Loucy (cell line): ENCODE data around the gene LY86.

Source experiments
- H2AFZ ChIP-seq: fragments of 200-600 bp; sonication (generic); 2 replicates; pipeline ENCODE4 v1.6.0; 2016; ENCODE audit warnings: antibody characterized with exemption, mild to moderate bottlenecking, low read length, moderate library complexity
- H3F3A ChIP-seq: fragments of 200-600 bp; 2 replicates; pipeline ENCODE4 v1.6.0; 2016; ENCODE audit warnings: antibody characterized with exemption, low read depth, mild to moderate bottlenecking
- H3K27me3 ChIP-seq: fragments of 200-600 bp; sonication (generic); 2 replicates; pipeline ENCODE4 v1.6.1; 2014; ENCODE audit warnings: low read length, mild to moderate bottlenecking; ENCODE audit not compliant: insufficient read depth, poor library complexity, severe bottlenecking
- H3K36me3 ChIP-seq: fragments of 200-600 bp; sonication (generic); 2 replicates; pipeline ENCODE4 v1.6.1; 2016; ENCODE audit warnings: low read length; ENCODE audit not compliant: insufficient read depth
- H3K4me1 ChIP-seq: fragments of 200-600 bp; sonication (generic); 2 replicates; pipeline ENCODE4 v1.5.1; 2014; ENCODE audit warnings: low read length, mild to moderate bottlenecking; ENCODE audit not compliant: insufficient read depth, poor library complexity, severe bottlenecking
- H3K4me2 ChIP-seq: fragments of 200-600 bp; sonication (generic); 2 replicates; pipeline ENCODE4 v1.6.0; 2014; ENCODE audit warnings: antibody characterized with exemption, low read length, low read depth, mild to moderate bottlenecking; ENCODE audit not compliant: poor library complexity, severe bottlenecking
- H3K4me3 ChIP-seq: fragments of 200-600 bp; sonication (generic); 2 replicates; pipeline ENCODE4 v1.5.1; 2014; ENCODE audit warnings: low read length, mild to moderate bottlenecking, mixed read lengths; ENCODE audit not compliant: poor library complexity, severe bottlenecking
- H3K79me2 ChIP-seq: fragments of 200-600 bp; sonication (generic); 2 replicates; pipeline ENCODE4 v1.6.1; 2014; ENCODE audit warnings: low read length; ENCODE audit not compliant: insufficient read depth
- H3K9ac ChIP-seq: fragments of 200-600 bp; sonication (generic); 2 replicates; pipeline ENCODE4 v1.6.0; 2014; ENCODE audit warnings: mild to moderate bottlenecking, low read depth, low read length, moderate library complexity; ENCODE audit not compliant: poor library complexity, severe bottlenecking
- H3K9me2 ChIP-seq: fragments of 200-600 bp; sonication (generic); replicated peaks from 2 replicates; pipeline ENCODE4 v1.6.1; 2016; ENCODE audit warnings: low read depth, low read length, mixed read lengths
- H3K9me3 ChIP-seq: fragments of 200-600 bp; sonication (generic); 2 replicates; pipeline ENCODE4 v1.6.1; 2014; ENCODE audit warnings: mild to moderate bottlenecking, antibody characterized with exemption, low read length, low read depth; ENCODE audit not compliant: insufficient read depth
- H4K20me1 ChIP-seq: fragments of 200-600 bp; sonication (generic); 2 replicates; pipeline ENCODE4 v1.6.0; 2014; ENCODE audit warnings: antibody characterized with exemption, low read length, mild to moderate bottlenecking; ENCODE audit not compliant: insufficient read depth, poor library complexity, severe bottlenecking
- EZH2phosphoT487 ChIP-seq: fragments of 200-600 bp; IDR thresholded peaks from 2 replicates; pipeline ENCODE4 v1.6.1; 2018; ENCODE audit warnings: antibody characterized with exemption, mild to moderate bottlenecking, moderate library complexity, borderline replicate concordance
- TF ChIP-seq, protein P1 (sequence below): fragments of 200-600 bp; sonication (generic); conservative IDR thresholded peaks from 2 replicates; pipeline ENCODE4 v1.5.1; 2014; ENCODE audit warnings: mild to moderate bottlenecking, antibody characterized with exemption, low read length

Gene LY86

DNA sequence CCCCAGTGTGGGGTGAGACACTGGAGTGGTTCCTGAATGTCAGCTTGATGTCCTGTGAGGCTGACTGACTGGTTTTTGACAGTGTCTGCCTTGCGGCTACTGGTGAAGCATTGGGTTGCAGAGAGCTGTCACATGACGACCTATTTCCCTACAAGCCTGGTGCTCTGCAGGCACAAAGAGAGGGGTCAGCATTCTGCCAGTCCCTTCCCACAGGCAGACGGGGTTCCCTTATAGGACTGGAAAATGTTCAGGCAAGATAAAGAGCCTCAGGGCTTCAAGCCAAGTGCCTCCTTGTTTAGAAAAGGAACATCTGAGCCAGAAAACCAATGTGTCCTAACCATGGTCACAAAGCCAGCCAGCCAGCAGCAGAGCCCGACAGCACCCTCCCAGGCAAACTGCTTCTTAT lies 11.0 kb downstream of the LY86 start:
- Histone ChIP-seq H3K9me3 (no peaks in the 10 kb centered on the region), H3K4me2 (no peak overlapping the region), H3K27me3 (no peaks in the 10 kb centered on the region), H2AFZ (no peak overlapping the region), H3K9me2 (no peaks in the 10 kb centered on the region), H3K4me1 (peaks cover 36% of the 10 kb centered on the region), H3K36me3 (no peaks in the 10 kb centered on the region), H3F3A (no peaks in the 10 kb centered on the region), H3K79me2 (no peaks in the 10 kb centered on the region), H3K9ac (no peak overlapping the region), H4K20me1 (no peaks in the 10 kb centered on the region), H3K4me3 (no peak overlapping the region)
- TF ChIP-seq, protein P1, sequence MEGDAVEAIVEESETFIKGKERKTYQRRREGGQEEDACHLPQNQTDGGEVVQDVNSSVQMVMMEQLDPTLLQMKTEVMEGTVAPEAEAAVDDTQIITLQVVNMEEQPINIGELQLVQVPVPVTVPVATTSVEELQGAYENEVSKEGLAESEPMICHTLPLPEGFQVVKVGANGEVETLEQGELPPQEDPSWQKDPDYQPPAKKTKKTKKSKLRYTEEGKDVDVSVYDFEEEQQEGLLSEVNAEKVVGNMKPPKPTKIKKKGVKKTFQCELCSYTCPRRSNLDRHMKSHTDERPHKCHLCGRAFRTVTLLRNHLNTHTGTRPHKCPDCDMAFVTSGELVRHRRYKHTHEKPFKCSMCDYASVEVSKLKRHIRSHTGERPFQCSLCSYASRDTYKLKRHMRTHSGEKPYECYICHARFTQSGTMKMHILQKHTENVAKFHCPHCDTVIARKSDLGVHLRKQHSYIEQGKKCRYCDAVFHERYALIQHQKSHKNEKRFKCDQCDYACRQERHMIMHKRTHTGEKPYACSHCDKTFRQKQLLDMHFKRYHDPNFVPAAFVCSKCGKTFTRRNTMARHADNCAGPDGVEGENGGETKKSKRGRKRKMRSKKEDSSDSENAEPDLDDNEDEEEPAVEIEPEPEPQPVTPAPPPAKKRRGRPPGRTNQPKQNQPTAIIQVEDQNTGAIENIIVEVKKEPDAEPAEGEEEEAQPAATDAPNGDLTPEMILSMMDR, result no peak
- TF ChIP-seq EZH2phosphoT487, result no peak

DNA sequence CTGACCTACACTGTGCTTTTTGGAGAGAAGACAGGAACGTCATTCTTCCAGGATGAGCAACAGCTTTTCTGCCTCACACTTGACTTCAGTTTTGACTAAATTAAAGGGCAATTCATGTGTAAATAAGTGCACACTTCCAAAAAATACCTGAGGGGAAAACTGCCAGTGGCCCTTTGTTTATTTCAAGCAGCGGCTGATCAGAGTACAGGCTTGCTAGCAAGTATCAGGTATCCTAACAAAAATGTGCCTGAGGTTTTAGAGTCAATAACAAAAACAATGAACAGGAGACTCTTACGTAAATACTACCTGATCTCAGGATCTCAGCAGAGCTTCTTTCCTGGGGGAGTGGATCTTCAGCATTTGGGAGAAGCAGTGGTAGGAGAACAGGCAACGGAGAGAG lies 12.4 kb downstream of the LY86 start:
- Histone ChIP-seq H3K9me2 (no peaks in the 10 kb centered on the region), H2AFZ (no peak overlapping the region), H3K4me2 (no peak overlapping the region)

DNA sequence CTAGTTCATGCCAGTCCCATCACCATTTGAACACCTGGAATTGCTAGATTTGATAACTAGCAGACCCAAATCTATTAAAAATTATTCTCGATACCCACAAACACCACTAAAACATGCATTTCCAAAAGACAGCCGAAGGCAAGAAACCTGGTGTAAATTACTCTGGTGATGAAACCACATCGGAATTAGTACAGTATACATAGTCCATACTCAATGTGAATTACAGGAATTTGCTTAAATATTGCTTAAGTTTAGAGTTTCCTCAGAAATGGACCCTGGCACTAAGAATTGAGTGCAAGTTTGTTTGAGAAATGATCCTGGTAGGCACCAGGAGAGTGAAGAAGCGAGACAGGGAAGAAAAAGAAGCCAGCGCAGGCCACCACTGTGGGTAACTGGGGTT lies 13.7 kb downstream of the LY86 start:
- Histone ChIP-seq H3K9ac (no peak overlapping the region), H3K9me2 (no peaks in the 10 kb centered on the region), H3K27me3 (no peaks in the 10 kb centered on the region), H3K9me3 (no peaks in the 10 kb centered on the region), H3K4me3 (no peak overlapping the region), H3K4me1 (peaks cover 8% of the 10 kb centered on the region), H3K4me2 (no peak overlapping the region), H3F3A (no peaks in the 10 kb centered on the region), H4K20me1 (no peaks in the 10 kb centered on the region), H3K36me3 (no peaks in the 10 kb centered on the region), H3K79me2 (no peaks in the 10 kb centered on the region), H2AFZ (no peak overlapping the region)
- TF ChIP-seq EZH2phosphoT487, result no peak
- TF ChIP-seq, protein P1, result no peak

More for the DNA sequence above, 12.4 kb downstream of the LY86 start:
- no peaks in the 10 kb centered on the region for H3K36me3 ChIP-seq
- H3K9ac ChIP-seq, result no peak overlapping the region
- no peaks in the 10 kb centered on the region for H3K79me2 ChIP-seq
- no peaks in the 10 kb centered on the region for H3K9me3 ChIP-seq
- no peaks in the 10 kb centered on the region for H4K20me1 ChIP-seq
- H3K27me3 ChIP-seq, result no peaks in the 10 kb centered on the region
- no peak for TF ChIP-seq EZH2phosphoT487
- TF ChIP-seq, protein P1, result no peak
- no peaks in the 10 kb centered on the region for H3F3A ChIP-seq
- H3K4me3 ChIP-seq, result no peak overlapping the region
- H3K4me1 ChIP-seq, result peaks cover 22% of the 10 kb centered on the region
